PC-3 (cell line): ENCODE measurements around the gene WDR82. TPM values are rescaled to one million over a fixed set of nuclear protein-coding genes. Genes with fewer than 3 reads are reported as not detected.
A peak's percentile ranks its signal among the peaks of the same experiment; 100 is the strongest.

ENCODE experiments used
- ATAC-seq: fragments of 200-7000 bp; cut with Tn5 transposase; 2 replicates; pipeline ENCODE4 v1.9.1; 2020; ENCODE audit warnings: mild to moderate bottlenecking, moderate library complexity
- BruUV-seq: library from RNA; stranded (reverse); fragments of 400-500 nt; replicated peaks from 2 replicates; lab custom pipeline; 2021; lab: Mats Ljungman, UMichigan
- CTCF ChIA-PET: fragments of 300-600 bp; sonication (Branson Sonifier 250); formaldehyde crosslinking; loops from one replicate; lab custom pipeline; 2022; ENCODE audit warnings: antibody characterized with exemption; lab: Charles Lee
- POLR2A ChIA-PET: fragments of 300-600 bp; sonication (Branson Sonifier 250); formaldehyde crosslinking; loops from one replicate; lab custom pipeline; 2022; ENCODE audit warnings: antibody characterized with exemption; ENCODE audit not compliant: unreplicated experiment; lab: Charles Lee
- DNase-seq: peaks from one replicate; pipeline ENCODE4 v3.0.0-alpha.2; 2015
- H2AFZ ChIP-seq: fragments of 300-600 bp; sonication (generic); 2 replicates; pipeline ENCODE4 v1.6.0; 2016; ENCODE audit warnings: antibody characterized with exemption, low read length
- H3F3A ChIP-seq: fragments of 300-600 bp; sonication (generic); one replicate; pipeline ENCODE4 v1.6.0; 2017; ENCODE audit warnings: antibody characterized with exemption, low read length, control low read depth, mild to moderate bottlenecking; ENCODE audit not compliant: unreplicated experiment
- H3K27ac ChIP-seq: fragments of 300-600 bp; sonication (generic); 2 replicates; pipeline ENCODE4 v1.5.1; 2016; ENCODE audit warnings: mild to moderate bottlenecking, low read length
- H3K27me3 ChIP-seq: fragments of 300-600 bp; sonication (generic); 2 replicates; pipeline ENCODE4 v1.6.1; 2016; ENCODE audit warnings: low read length, mixed read lengths
- H3K36me3 ChIP-seq: fragments of 300-600 bp; sonication (generic); 2 replicates; pipeline ENCODE4 v1.6.1; 2016; ENCODE audit warnings: low read depth, mixed run types, low read length, mixed read lengths
- H3K4me1 ChIP-seq: fragments of 300-600 bp; sonication (generic); 2 replicates; pipeline ENCODE4 v1.5.1; 2016; ENCODE audit warnings: low read length; ENCODE audit not compliant: insufficient read depth
- H3K4me2 ChIP-seq: fragments of 300-600 bp; sonication (generic); 2 replicates; pipeline ENCODE4 v1.6.0; 2016; ENCODE audit warnings: low read length
- H3K4me3 ChIP-seq: fragments of 300-600 bp; sonication (generic); 2 replicates; pipeline ENCODE4 v1.5.1; 2016; ENCODE audit warnings: mild to moderate bottlenecking, low read length, mixed read lengths
- H3K79me2 ChIP-seq: fragments of 300-600 bp; sonication (generic); 2 replicates; pipeline ENCODE4 v1.6.1; 2017; ENCODE audit warnings: low read length, mixed read lengths
- H3K9ac ChIP-seq: fragments of 300-600 bp; sonication (generic); 2 replicates; pipeline ENCODE4 v1.6.0; 2016; ENCODE audit warnings: mild to moderate bottlenecking, low read length
- H3K9me2 ChIP-seq: fragments of 300-600 bp; sonication (generic); replicated peaks from 2 replicates; pipeline ENCODE4 v1.6.1; 2016; ENCODE audit warnings: mixed run types, low read length, mixed read lengths
- H3K9me3 ChIP-seq: fragments of 300-600 bp; sonication (generic); 2 replicates; pipeline ENCODE4 v1.6.1; 2016; ENCODE audit warnings: low read length, mixed read lengths
- H4K20me1 ChIP-seq: fragments of 300-600 bp; sonication (generic); 2 replicates; pipeline ENCODE4 v1.6.1; 2016; ENCODE audit warnings: low read length, mixed read lengths
- CTCF ChIP-seq: fragments of 300-600 bp; sonication (generic); conservative IDR thresholded peaks from 2 replicates; pipeline ENCODE4 v1.5.1; 2017; ENCODE audit warnings: antibody characterized with exemption, low read depth, mild to moderate bottlenecking, low read length
- EZH2 ChIP-seq: fragments of 300-600 bp; sonication (generic); IDR thresholded peaks from one replicate; pipeline ENCODE4 v1.6.1; 2017; ENCODE audit warnings: antibody characterized with exemption, mild to moderate bottlenecking, low read length; ENCODE audit not compliant: unreplicated experiment
- EZH2phosphoT487 ChIP-seq: fragments of 300-600 bp; sonication (generic); IDR thresholded peaks from 2 replicates; pipeline ENCODE4 v1.6.1; 2018; ENCODE audit warnings: mild to moderate bottlenecking, antibody characterized with exemption, low read length, borderline replicate concordance
- intact Hi-C: fragments of 100-400 bp; cut with micrococcal nuclease; formaldehyde crosslinking; loops from 2 replicates; pipeline ENCODE4 v1.9.0; 2023
- total RNA-seq: library from RNA; depleted of rRNA; stranded (reverse); fragments of >200 nt; gene quantifications from 2 replicates; pipeline ENCODE4 v1.2.3, GENCODE V29; 2014

The WDR82 gene
- total RNA-seq, 1 experiment from 2014 or later, result 56.4 TPM

GRCh38 chr3:52225452-52226228 is 52.8 kb downstream of the WDR82 start, which contains the start of gene TLR9:
TSS of gene TLR9 (minus strand) at chr3:52225645. CDS start at chr3:52225529, 116 bp downstream.
- no peaks in the 10 kb centered on the region for H4K20me1 ChIP-seq
- no peaks in the 10 kb centered on the region for H3K79me2 ChIP-seq
- POLR2A ChIA-PET, result no interaction called here
- no peaks in the 10 kb centered on the region for H3K9me3 ChIP-seq
- no peak for TF ChIP-seq EZH2
- TF ChIP-seq CTCF, result no peak
- no peak for TF ChIP-seq EZH2phosphoT487
- no TSS peak for BruUV-seq
- peaks cover 4% of the 10 kb centered on the region for H3K4me1 ChIP-seq
- CTCF ChIA-PET, result no interaction called here
- no peak within 1 kb of the TSS for H3K4me3 ChIP-seq
- no peak within 1 kb of the TSS for H3K4me2 ChIP-seq
- no peak within 1 kb of the TSS for H3K27ac ChIP-seq
- no peaks in the 10 kb centered on the region for H3K9me2 ChIP-seq
- H3K27me3 ChIP-seq, result no peaks in the 10 kb centered on the region
- H3F3A ChIP-seq, result no peaks in the 10 kb centered on the region
- no peak within 1 kb of the TSS for H3K9ac ChIP-seq
- intact Hi-C loops, result no loop called here
- H2AFZ ChIP-seq, result no peak within 1 kb of the TSS
- peak; percentile 6; the same call in 1 of the 2 replicates for ATAC-seq
- peaks cover 20% of the 10 kb centered on the region for H3K36me3 ChIP-seq
- no peak for DNase-seq

- Histone ChIP-seq H3K79me2 (no peaks in the 10 kb centered on the region), H2AFZ (no peak overlapping the region), H3K36me3 (peaks cover under 1% of the 10 kb centered on the region; the same call in 1 of the 2 replicates), H3K4me1 (peaks cover 20% of the 10 kb centered on the region), H3K27me3 (no peaks in the 10 kb centered on the region), H3K27ac (no peak overlapping the region), H3K4me2 (no peak overlapping the region), H3K4me3 (no peak overlapping the region), H3K9ac (no peak overlapping the region), H4K20me1 (no peaks in the 10 kb centered on the region), H3F3A (no peaks in the 10 kb centered on the region), H3K9me3 (no peaks in the 10 kb centered on the region), H3K9me2 (no peaks in the 10 kb centered on the region)
- DNase-seq (no peak), ATAC-seq (no peak)
- ChIA-PET CTCF (no interaction called here), POLR2A (interaction anchor here (0.6 kb wide), 1 partner anchor 35 kb away, joined by 3 read pairs; no protein-coding TSS in a partner anchor)
- no TSS peak for BruUV-seq
- TF ChIP-seq EZH2 (no peak), CTCF (no peak), EZH2phosphoT487 (no peak)
- intact Hi-C loops, result loop anchor here (5.0 kb wide), 1 partner anchor 114 kb away; no protein-coding TSS in a partner anchor
Observed at GRCh38 chr3:52223449-52224408, 54.7 kb downstream of the WDR82 start.
